GM12878 (cell line): ENCODE data around the gene B3GNT9. TPM values are rescaled to one million over a fixed set of nuclear protein-coding genes. Genes with fewer than 3 reads are reported as not detected.
A peak's percentile ranks its signal among the peaks of the same experiment; 100 is the strongest.

ENCODE experiments used
- ATAC-seq: fragments of 200-7000 bp; cut with Tn5 transposase; 3 replicates; pipeline ENCODE4 v1.9.1; 2020; ENCODE audit warnings: mild to moderate bottlenecking, moderate library complexity
- BruUV-seq: library from RNA; stranded (reverse); fragments of 400-500 nt; replicated peaks from 2 replicates; lab custom pipeline; 2021; lab: Mats Ljungman, UMichigan
- CTCF ChIA-PET: fragments of 300-600 bp; sonication (Branson Sonifier 250); formaldehyde crosslinking; extraction: SDS; loops from one replicate; lab custom pipeline; 2021; ENCODE audit warnings: inconsistent platforms; lab: Yijun Ruan, JAX
- POLR2A ChIA-PET: fragments of 350-600 bp; formaldehyde crosslinking; extraction: SDS; loops from one replicate; lab custom pipeline; 2021; ENCODE audit warnings: inconsistent platforms; lab: Charles Lee
- RAD21 ChIA-PET: fragments of 300-600 bp; sonication (Branson Sonifier 250); formaldehyde crosslinking; loops from one replicate; lab custom pipeline; 2023; ENCODE audit warnings: antibody characterized with exemption; ENCODE audit not compliant: unreplicated experiment; lab: Charles Lee
- SMC1A ChIA-PET: fragments of 300-600 bp; sonication (Branson Sonifier 250); formaldehyde crosslinking; loops from one replicate; lab custom pipeline; 2023; ENCODE audit not compliant: unreplicated experiment, uncharacterized antibody; lab: Charles Lee
- DNase-seq: peaks from one replicate; pipeline ENCODE4 v3.0.0-alpha.2; 2011; ENCODE audit warnings: low read depth, low spot score
- FAIRE-seq: peaks from 3 replicates; lab custom pipeline; 2011; peaks lifted over from hg19 to GRCh38; lab: Jason Lieb, UNC
- H2AFZ ChIP-seq: 2 replicates; pipeline ENCODE4 v1.6.0; 2011; ENCODE audit warnings: low read depth, low read length, control low read depth; ENCODE audit not compliant: control insufficient read depth
- H3K27ac ChIP-seq: 2 replicates; pipeline ENCODE4 v1.5.1; 2011; ENCODE audit warnings: control low read depth; ENCODE audit not compliant: control insufficient read depth, insufficient read depth
- H3K27me3 ChIP-seq, 2 experiments: replicated peaks in 1 of 2; 2 replicates each; pipeline versions ENCODE4 v1.6.0 to v1.6.1; 2011; ENCODE audit warnings: low read length in 1 of 2; ENCODE audit not compliant: control insufficient read depth in 2 of 2, insufficient read depth in 2 of 2
- H3K36me3 ChIP-seq, 2 experiments: 2 replicates each; pipeline ENCODE4 v1.5.1; 2011; ENCODE audit warnings: low read length in 1 of 2; ENCODE audit not compliant: control insufficient read depth in 2 of 2, insufficient read depth in 2 of 2
- H3K4me1 ChIP-seq: 2 replicates; pipeline ENCODE4 v1.6.1; 2011; ENCODE audit warnings: mild to moderate bottlenecking, low read length, moderate library complexity, mixed read lengths; ENCODE audit not compliant: control insufficient read depth, insufficient read depth
- H3K4me2 ChIP-seq: 2 replicates; pipeline ENCODE4 v1.6.0; 2011; ENCODE audit warnings: control low read depth; ENCODE audit not compliant: control insufficient read depth, insufficient read depth
- H3K4me3 ChIP-seq: fragments of 200-600 bp; sonication (generic); 2 replicates; pipeline ENCODE4 v1.5.1; 2016
- H3K79me2 ChIP-seq: 2 replicates; pipeline ENCODE4 v1.6.0; 2011; ENCODE audit warnings: low read length; ENCODE audit not compliant: control insufficient read depth, insufficient read depth
- H3K9ac ChIP-seq: 2 replicates; pipeline ENCODE4 v1.8.0; 2011; ENCODE audit warnings: low read length, control low read depth, mixed read lengths; ENCODE audit not compliant: control insufficient read depth, insufficient read depth
- H3K9me3 ChIP-seq: replicated peaks from 3 replicates; pipeline ENCODE4 v1.5.1; 2011; ENCODE audit warnings: mild to moderate bottlenecking, low read length; ENCODE audit not compliant: control insufficient read depth, insufficient read depth
- H4K20me1 ChIP-seq: 2 replicates; pipeline ENCODE4 v1.6.0; 2011; ENCODE audit not compliant: control insufficient read depth, insufficient read depth
- BHLHE40 ChIP-seq, 2 experiments: fragments of 450-650 bp in 1 of 2; IDR thresholded peaks; 2 replicates each; pipeline ENCODE4 v1.6.1; 2011 to 2017; ENCODE audit warnings: low read depth in 2 of 2, borderline replicate concordance in 1 of 2, improper control_type of control experiment in 1 of 2, low read length in 1 of 2, mild to moderate bottlenecking in 1 of 2
- BMI1 ChIP-seq: fragments of 450-650 bp; IDR thresholded peaks from 2 replicates; pipeline ENCODE4 v1.6.1; 2016; ENCODE audit warnings: mild to moderate bottlenecking, moderate library complexity, borderline replicate concordance
- CHD2 ChIP-seq: IDR thresholded peaks from 2 replicates; pipeline ENCODE4 v1.6.1; 2011; ENCODE audit warnings: low read depth, low read length, improper control_type of control experiment, borderline replicate concordance
- FOXM1 ChIP-seq: IDR thresholded peaks from 2 replicates; pipeline ENCODE4 v1.6.1; 2012; ENCODE audit warnings: low read depth, mild to moderate bottlenecking, inconsistent platforms, low read length, moderate library complexity
- GATAD2B ChIP-seq: fragments of 450-650 bp; conservative IDR thresholded peaks from 2 replicates; pipeline ENCODE4 v1.6.1; 2017; ENCODE audit warnings: low read depth, mild to moderate bottlenecking, moderate library complexity
- HCFC1 ChIP-seq: fragments of 150-350 bp; IDR thresholded peaks from 2 replicates; pipeline ENCODE4 v1.6.1; 2014; ENCODE audit warnings: low read length
- HDGF ChIP-seq: fragments of 450-650 bp; IDR thresholded peaks from 2 replicates; pipeline ENCODE4 v1.6.1; 2016; ENCODE audit warnings: antibody characterized with exemption
- IRF3 ChIP-seq: fragments of 450-650 bp; IDR thresholded peaks from 2 replicates; pipeline ENCODE4 v1.6.1; 2014; ENCODE audit warnings: mild to moderate bottlenecking
- JUND ChIP-seq: IDR thresholded peaks from 2 replicates; pipeline ENCODE4 v1.6.1; 2012; ENCODE audit warnings: low read depth, mild to moderate bottlenecking, low read length, improper control_type of control experiment, moderate library complexity
- MEF2B ChIP-seq: fragments of 450-650 bp; IDR thresholded peaks from 2 replicates; pipeline ENCODE4 v1.6.1; 2018; ENCODE audit warnings: mild to moderate bottlenecking, moderate library complexity; ENCODE audit not compliant: partially characterized antibody, poor library complexity, severe bottlenecking
- MTA2 ChIP-seq: fragments of 450-650 bp; IDR thresholded peaks from 2 replicates; pipeline ENCODE4 v1.6.1; 2016; ENCODE audit warnings: low read depth, mild to moderate bottlenecking, moderate library complexity
- MTA3 ChIP-seq: IDR thresholded peaks from 2 replicates; pipeline ENCODE4 v1.6.1; 2012; ENCODE audit warnings: low read length, inconsistent platforms, borderline replicate concordance
- NKRF ChIP-seq: fragments of 450-650 bp; conservative IDR thresholded peaks from 2 replicates; pipeline ENCODE4 v1.6.1; 2017; ENCODE audit warnings: mild to moderate bottlenecking, moderate library complexity
- POLR2A ChIP-seq: IDR thresholded peaks from 2 replicates; pipeline ENCODE4 v1.6.1; 2011; ENCODE audit warnings: low read depth, mild to moderate bottlenecking, low read length
- RB1 ChIP-seq: fragments of 450-650 bp; formaldehyde crosslinking; IDR thresholded peaks from 2 replicates; pipeline ENCODE4 v1.6.1; 2017; ENCODE audit warnings: mild to moderate bottlenecking, borderline replicate concordance
- ZNF592 ChIP-seq: fragments of 450-650 bp; IDR thresholded peaks from 2 replicates; pipeline ENCODE4 v1.6.1; 2017; ENCODE audit warnings: mild to moderate bottlenecking, moderate library complexity
- WGBS: methylation state at CpG from one replicate; pipeline ENCODE4 v1.1.6; 2016; ENCODE audit warnings: low lambda C conversion rate; ENCODE audit not compliant: insufficient replicate concordance, insufficient coverage; ENCODE audit errors: missing lambda C conversion rate; 5-methylcytosine and 5-hydroxymethylcytosine counted together
- in situ Hi-C: fragments of 300-500 bp; cut with MboI; formaldehyde crosslinking; loops from 9 replicates; pipeline ENCODE4 v1.14.3; 2018; ENCODE audit warnings: mixed read lengths
- intact Hi-C: fragments of 100-400 bp; cut with micrococcal nuclease; formaldehyde crosslinking; loops from one replicate; pipeline ENCODE4 v1.14.2; 2022; ENCODE audit not compliant: unreplicated experiment
- polyA plus RNA-seq, 11 experiments: library from polyadenylated mRNA; depleted of rRNA in 4 of 11; unstranded in 6 of 11; stranded (reverse) in 5 of 11; fragments of >200 nt; fragmentation: Nextera tagmentation in 4 of 11; fragmentation: Illumina TruSeq in 1 of 11; extraction: Ambion mirVana in 4 of 11; extraction: Trizol in 1 of 11; gene quantifications; 1 replicate in 1 of 11; 2 replicates in 10 of 11; pipeline versions ENCODE4 v1.2.1 to v1.2.3, GENCODE V29; 2011 to 2016; ENCODE audit warnings: inconsistent platforms in 2 of 11, missing spikeins in 2 of 11, low read depth in 1 of 11
- total RNA-seq, 4 experiments: library from RNA; depleted of rRNA in 3 of 4; stranded (reverse); fragments of >200 nt in 3 of 4; fragmentation: Illumina TruSeq in 1 of 4; extraction: Trizol in 1 of 4; gene quantifications; 2 replicates each; pipeline versions ENCODE4 v1.2.1 to v1.2.3, GENCODE V29; 2013 to 2021

Gene B3GNT9
- total and polyA plus RNA-seq, 10 of the 15 experiments (the other 5 are each of a cell fraction or from before 2014, with no cell fraction given) = 0.08 to 5.0 (median 1.9) TPM

- Histone ChIP-seq H3K27me3 (peaks cover 2 to 18% of the 10 kb centered on the region in 2 experiments), H3K9ac (no peak overlapping the region), H3K79me2 (peaks cover 4% of the 10 kb centered on the region), H3K4me3 (peak overlapping the region; percentile 53; the same call in 1 of the 2 replicates), H3K9me3 (no peaks in the 10 kb centered on the region; the same call in 2 of the 3 replicates), H3K4me2 (peak overlapping the region; percentile 83), H4K20me1 (no peaks in the 10 kb centered on the region; the same call in 1 of the 2 replicates), H2AFZ (peak overlapping the region; percentile 70), H3K27ac (no peak overlapping the region), H3K36me3 (no peaks in the 10 kb centered on the region), H3K4me1 (peaks cover 42% of the 10 kb centered on the region)
- no TSS peak for BruUV-seq
- ChIA-PET CTCF (interaction anchor here (1.1 to 1.9 kb wide), 4 partner anchors 10 to 146 kb away, joined by 3 to 8 read pairs (median 6); no protein-coding TSS in a partner anchor), RAD21 (interaction anchor here (1.3 to 1.9 kb wide), 3 partner anchors 11 to 133 kb away, joined by 3 to 6 read pairs (median 6); no protein-coding TSS in a partner anchor), SMC1A (interaction anchor here (0.8 to 1.8 kb wide), 4 partner anchors 10 to 16 kb away, joined by 3 to 10 read pairs (median 4); no protein-coding TSS in a partner anchor), POLR2A (interaction anchor here (0.6 to 8.2 kb wide), 6 partner anchors 10 to 135 kb away, joined by 3 to 137 read pairs (median 4); partner anchors contain the start of gene NOL3)
- DNase-seq (no peak), FAIRE-seq (no peak), ATAC-seq (peak; percentile 11)
- WGBS = 10% methylated on average over 89 of the region's 99 CpGs
- intact Hi-C loops = no loop called here
- in situ Hi-C loops = no loop called here
- TF ChIP-seq IRF3 = no peak
- TF ChIP-seq ZNF592 = no peak
- TF ChIP-seq POLR2A = peak; percentile 68; the same call in 1 of the 2 replicates
- TF ChIP-seq BMI1 = no peak
- TF ChIP-seq NKRF = peak; percentile 44
- TF ChIP-seq HCFC1 = no peak
- no peak for TF ChIP-seq MTA3
- peak; percentile 18 for TF ChIP-seq MEF2B
- peak; percentile 40; the same call in 1 of the 2 replicates for TF ChIP-seq RB1
- peak; percentile 51; the same call in 1 of the 2 replicates for TF ChIP-seq GATAD2B
- no peak for TF ChIP-seq HDGF
- TF ChIP-seq MTA2 = no peak
- TF ChIP-seq FOXM1 = no peak
- peak; percentile 15 to 77; a peak in 2 of 4 replicates for TF ChIP-seq BHLHE40 (IDR thresholded peaks at IDR 0.05; ENCODE audit: borderline replicate concordance in 1 of 2, low read depth in 2 of 2, low read length in 1 of 2)
- TF ChIP-seq JUND = no peak
- TF ChIP-seq CHD2 = peak; percentile 82
Observed at GRCh38 chr16:67163164-67163998, 12.6 kb upstream of the B3GNT9 start.
